ENCODE results near the gene ESD. TPM values are rescaled to one million over a fixed set of nuclear protein-coding genes. Genes with fewer than 3 reads are reported as not detected.

ESD gene
- total RNA-seq, 3 donors from 2014 or later (not counting 1 experiment from before 2014, with no cell fraction given) = 12.9 to 18.5 (median 14.3) TPM

- peak in 1 of 2 donors; percentile 43 for DNase-seq
- peaks cover 45% of the 10 kb centered on the region for H3K36me3 ChIP-seq (ENCODE audit: control insufficient read depth, insufficient read depth, low read length)
Measured at GRCh38 chr13:46728777-46729176, 68.2 kb downstream of the ESD start.

GRCh38 chr13:46726347-46726746 is 70.6 kb downstream of the ESD start:
- Mint-ChIP-seq H3K27ac (peak overlapping the region; percentile 63 to 66), H3K4me3 (peak overlapping the region; percentile 83), H3K4me1 (peaks cover 34 to 41% of the 10 kb centered on the region in 2 donors), H3K36me3 (peaks cover 30% of the 10 kb centered on the region), H3K27me3 (ENCODE audit: low read depth in 2 of 2) (peaks cover 0 to 5% of the 10 kb centered on the region in 2 donors), H3K9me3 (no peaks in the 10 kb centered on the region)
- DNase-seq = peak; percentile 14 to 55
- Histone ChIP-seq H3K27ac (ENCODE audit: low read length) (no peak overlapping the region), H3K4me1 (ENCODE audit: control insufficient read depth, insufficient read depth, low read length) (peaks cover 23% of the 10 kb centered on the region), H3K9me3 (ENCODE audit: control insufficient read depth, insufficient read depth, low read length) (no peaks in the 10 kb centered on the region), H3K27me3 (ENCODE audit: control insufficient read depth, insufficient read depth, low read length) (no peaks in the 10 kb centered on the region), H3K36me3 (ENCODE audit: control insufficient read depth, insufficient read depth, low read length) (peaks cover 30% of the 10 kb centered on the region), H3K4me3 (ENCODE audit: low read length) (no peak overlapping the region)
- peak; percentile 84 to 99 (median 92) for ATAC-seq
- intact Hi-C loops (cut with micrococcal nuclease) = loop anchor here (1.0 kb wide), 1 partner anchor 25 kb away; no protein-coding TSS in a partner anchor
- TF ChIP-seq CTCF (IDR thresholded peaks at IDR 0.05) = no peak
- 51% methylated on average over 5 of the region's 5 CpGs for WGBS (ENCODE audit: insufficient coverage)

More at GRCh38 chr13:46728777-46729176, 68.2 kb downstream of the ESD start:
- H3K4me3 ChIP-seq (ENCODE audit: low read length) = no peak overlapping the region
- H3K9me3 ChIP-seq (ENCODE audit: control insufficient read depth, insufficient read depth, low read length) = no peaks in the 10 kb centered on the region
- H3K27ac Mint-ChIP-seq = no peak overlapping the region
- 64% methylated on average over 5 of the region's 7 CpGs for WGBS (ENCODE audit: insufficient coverage)
- peaks cover 0 to 5% of the 10 kb centered on the region in 2 donors for H3K27me3 Mint-ChIP-seq (ENCODE audit: low read depth in 2 of 2)
- peaks cover 34 to 37% of the 10 kb centered on the region in 2 donors for H3K4me1 Mint-ChIP-seq
- H3K27ac ChIP-seq (ENCODE audit: low read length) = no peak overlapping the region
- peak overlapping the region; percentile 19 for H3K4me3 Mint-ChIP-seq
- intact Hi-C loops (cut with micrococcal nuclease) = no loop called here
- H3K36me3 Mint-ChIP-seq = peaks cover 26% of the 10 kb centered on the region
- H3K4me1 ChIP-seq (ENCODE audit: control insufficient read depth, insufficient read depth, low read length) = peaks cover 23% of the 10 kb centered on the region
- TF ChIP-seq CTCF (IDR thresholded peaks at IDR 0.05) = peak; percentile 33
- ATAC-seq = no peak
- H3K27me3 ChIP-seq (ENCODE audit: control insufficient read depth, insufficient read depth, low read length) = no peaks in the 10 kb centered on the region
- H3K9me3 Mint-ChIP-seq = no peaks in the 10 kb centered on the region

Other genes starting within 250 kb of the ESD start
- 10 to 100 TPM; 23.7 to 32.2 (median 29.6) TPM for gene LRCH1, start 244.0 kb downstream of the ESD start, total RNA-seq
- not detected for gene HTR2A, start 99.9 kb upstream of the ESD start, total RNA-seq